ENCODE measurements around the gene WNT9B. TPM values are rescaled to one million over a fixed set of nuclear protein-coding genes. Genes with fewer than 3 reads are reported as not detected.

The WNT9B gene
- total and polyA plus RNA-seq, 2 of the 13 experiments (the other 11 are each of a cell fraction or from before 2014, with no cell fraction given): not detected

DNA sequence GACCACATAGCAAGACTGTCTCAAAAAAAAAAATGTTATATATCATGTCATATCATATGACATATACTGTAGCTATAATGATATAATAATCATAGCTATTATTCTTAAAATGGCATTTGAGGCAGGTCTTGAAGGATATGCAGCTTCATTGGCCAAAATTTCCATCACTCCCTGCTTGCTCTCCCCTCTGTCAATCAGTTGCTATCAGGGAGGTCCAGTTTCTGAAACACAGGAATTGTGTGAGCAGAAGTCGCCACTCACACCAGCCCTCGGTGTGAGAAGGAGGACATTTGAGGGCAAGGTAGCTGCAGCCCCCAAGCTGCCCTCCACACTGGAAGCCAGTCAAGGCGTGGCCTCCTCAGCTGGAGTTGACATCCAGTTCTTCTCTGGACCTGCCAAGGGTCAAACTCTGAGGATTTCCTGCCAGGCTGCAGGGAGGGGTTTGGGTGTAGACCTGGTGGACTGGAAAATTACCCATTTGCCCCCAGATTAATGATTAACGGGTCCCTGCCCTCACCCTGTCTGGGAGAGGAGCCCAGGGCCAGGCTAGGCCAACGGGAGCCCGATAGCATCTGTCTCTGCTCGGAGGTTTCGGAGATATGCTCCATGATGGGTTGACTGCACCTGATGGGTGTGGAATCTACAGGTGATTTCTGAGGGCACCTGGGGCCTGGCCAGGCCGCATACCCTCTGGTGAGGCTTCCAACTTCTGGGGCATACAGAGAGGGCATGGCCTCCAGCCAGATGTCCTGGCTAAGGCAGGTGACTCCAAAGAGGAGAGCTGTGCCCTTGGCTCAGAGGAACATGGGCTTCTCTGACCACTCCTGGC lies 18.8 kb downstream of the WNT9B start (continued):
- TF ChIP-seq MBNL3 (CRISPR knock-in tag; conservative IDR thresholded peaks at IDR 0.05) (no peak), CHCHD3 (CRISPR knock-in tag; IDR thresholded peaks at IDR 0.05) (no peak), CEBPB (IDR thresholded peaks at IDR 0.05; ENCODE audit: borderline replicate concordance, low read depth, low read length) (no peak), KLF12 (CRISPR knock-in tag; IDR thresholded peaks at IDR 0.05; ENCODE audit: borderline replicate concordance) (0 out of 2 replicates have a peak, but pooled peaks have one; percentile 25), ZNF331 (CRISPR knock-in tag; IDR thresholded peaks at IDR 0.05) (no peak), FOXK1 (CRISPR knock-in tag; IDR thresholded peaks at IDR 0.05; ENCODE audit: borderline replicate concordance, low read depth) (peak; percentile 11; the same call in 1 of the 2 replicates), ZFY (CRISPR knock-in tag; IDR thresholded peaks at IDR 0.05) (peak; percentile 70; the same call in 1 of the 2 replicates), ATF7-NPFF (CRISPR knock-in tag; IDR thresholded peaks at IDR 0.05; ENCODE audit: low read depth) (0 out of 2 replicates have a peak, but pooled peaks have one; percentile 48), ZNF501 (CRISPR knock-in tag; IDR thresholded peaks at IDR 0.05) (peak; percentile 65; the same call in 1 of the 2 replicates), ZSCAN9 (CRISPR knock-in tag; IDR thresholded peaks at IDR 0.05; ENCODE audit: borderline replicate concordance) (no peak), ZNF335 (CRISPR knock-in tag; IDR thresholded peaks at IDR 0.05) (peak; percentile 78), ZNF850 (CRISPR knock-in tag; conservative IDR thresholded peaks at IDR 0.05) (no peak), CC2D1A (CRISPR knock-in tag; IDR thresholded peaks at IDR 0.05) (no peak), ZNF33A (CRISPR knock-in tag; IDR thresholded peaks at IDR 0.05; ENCODE audit: borderline replicate concordance) (no peak), ZNF678 (CRISPR knock-in tag; IDR thresholded peaks at IDR 0.05) (no peak), JUN (CRISPR knock-in tag; IDR thresholded peaks at IDR 0.05) (no peak), ISX (CRISPR knock-in tag; conservative IDR thresholded peaks at IDR 0.05) (no peak), KAT7 (CRISPR knock-in tag; IDR thresholded peaks at IDR 0.05; ENCODE audit: borderline replicate concordance) (no peak), KLF9 (CRISPR knock-in tag; IDR thresholded peaks at IDR 0.05; ENCODE audit: low read depth) (no peak; the same call in 1 of the 2 replicates)
- TF ChIP-seq, protein P1, sequence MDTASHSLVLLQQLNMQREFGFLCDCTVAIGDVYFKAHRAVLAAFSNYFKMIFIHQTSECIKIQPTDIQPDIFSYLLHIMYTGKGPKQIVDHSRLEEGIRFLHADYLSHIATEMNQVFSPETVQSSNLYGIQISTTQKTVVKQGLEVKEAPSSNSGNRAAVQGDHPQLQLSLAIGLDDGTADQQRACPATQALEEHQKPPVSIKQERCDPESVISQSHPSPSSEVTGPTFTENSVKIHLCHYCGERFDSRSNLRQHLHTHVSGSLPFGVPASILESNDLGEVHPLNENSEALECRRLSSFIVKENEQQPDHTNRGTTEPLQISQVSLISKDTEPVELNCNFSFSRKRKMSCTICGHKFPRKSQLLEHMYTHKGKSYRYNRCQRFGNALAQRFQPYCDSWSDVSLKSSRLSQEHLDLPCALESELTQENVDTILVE (CRISPR knock-in tag; IDR thresholded peaks at IDR 0.05): 0 out of 2 replicates have a peak, but pooled peaks have one; percentile 35
- TF ChIP-seq, protein P2, sequence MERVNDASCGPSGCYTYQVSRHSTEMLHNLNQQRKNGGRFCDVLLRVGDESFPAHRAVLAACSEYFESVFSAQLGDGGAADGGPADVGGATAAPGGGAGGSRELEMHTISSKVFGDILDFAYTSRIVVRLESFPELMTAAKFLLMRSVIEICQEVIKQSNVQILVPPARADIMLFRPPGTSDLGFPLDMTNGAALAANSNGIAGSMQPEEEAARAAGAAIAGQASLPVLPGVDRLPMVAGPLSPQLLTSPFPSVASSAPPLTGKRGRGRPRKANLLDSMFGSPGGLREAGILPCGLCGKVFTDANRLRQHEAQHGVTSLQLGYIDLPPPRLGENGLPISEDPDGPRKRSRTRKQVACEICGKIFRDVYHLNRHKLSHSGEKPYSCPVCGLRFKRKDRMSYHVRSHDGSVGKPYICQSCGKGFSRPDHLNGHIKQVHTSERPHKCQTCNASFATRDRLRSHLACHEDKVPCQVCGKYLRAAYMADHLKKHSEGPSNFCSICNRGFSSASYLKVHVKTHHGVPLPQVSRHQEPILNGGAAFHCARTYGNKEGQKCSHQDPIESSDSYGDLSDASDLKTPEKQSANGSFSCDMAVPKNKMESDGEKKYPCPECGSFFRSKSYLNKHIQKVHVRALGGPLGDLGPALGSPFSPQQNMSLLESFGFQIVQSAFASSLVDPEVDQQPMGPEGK (CRISPR knock-in tag; IDR thresholded peaks at IDR 0.05): peak; percentile 96
- TF ChIP-seq, protein P3, sequence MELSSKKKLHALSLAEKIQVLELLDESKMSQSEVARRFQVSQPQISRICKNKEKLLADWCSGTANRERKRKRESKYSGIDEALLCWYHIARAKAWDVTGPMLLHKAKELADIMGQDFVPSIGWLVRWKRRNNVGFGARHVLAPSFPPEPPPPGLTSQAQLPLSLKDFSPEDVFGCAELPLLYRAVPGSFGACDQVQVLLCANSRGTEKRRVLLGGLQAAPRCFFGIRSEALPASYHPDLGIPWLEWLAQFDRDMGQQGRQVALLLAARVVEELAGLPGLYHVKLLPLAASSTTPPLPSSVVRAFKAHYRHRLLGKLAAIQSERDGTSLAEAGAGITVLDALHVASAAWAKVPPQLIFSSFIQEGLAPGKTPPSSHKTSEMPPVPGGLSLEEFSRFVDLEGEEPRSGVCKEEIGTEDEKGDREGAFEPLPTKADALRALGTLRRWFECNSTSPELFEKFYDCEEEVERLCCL (CRISPR knock-in tag; IDR thresholded peaks at IDR 0.05; ENCODE audit: borderline replicate concordance): 0 out of 2 replicates have a peak, but pooled peaks have one; percentile 21
- TF ChIP-seq, protein P4, sequence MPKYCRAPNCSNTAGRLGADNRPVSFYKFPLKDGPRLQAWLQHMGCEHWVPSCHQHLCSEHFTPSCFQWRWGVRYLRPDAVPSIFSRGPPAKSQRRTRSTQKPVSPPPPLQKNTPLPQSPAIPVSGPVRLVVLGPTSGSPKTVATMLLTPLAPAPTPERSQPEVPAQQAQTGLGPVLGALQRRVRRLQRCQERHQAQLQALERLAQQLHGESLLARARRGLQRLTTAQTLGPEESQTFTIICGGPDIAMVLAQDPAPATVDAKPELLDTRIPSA (CRISPR knock-in tag; IDR thresholded peaks at IDR 0.05; ENCODE audit: borderline replicate concordance): no peak
